HG03558 (cell line): ENCODE data around the gene TMEM54.

Source experiments
- ATAC-seq: cut with Tn5 transposase; IDR thresholded peaks from one replicate; pipeline ENCODE4 v1.9.1; 2021; ENCODE audit warnings: moderate number of reproducible peaks; ENCODE audit not compliant: unreplicated experiment; ENCODE audit errors: extremely low read depth

TMEM54 gene

GRCh38 chr1:32895325-32896215, 5.6 kb downstream of the TMEM54 start:
- no peak for ATAC-seq

GRCh38 chr1:32894681-32895080, 6.5 kb downstream of the TMEM54 start:
- ATAC-seq: no peak

DNA sequence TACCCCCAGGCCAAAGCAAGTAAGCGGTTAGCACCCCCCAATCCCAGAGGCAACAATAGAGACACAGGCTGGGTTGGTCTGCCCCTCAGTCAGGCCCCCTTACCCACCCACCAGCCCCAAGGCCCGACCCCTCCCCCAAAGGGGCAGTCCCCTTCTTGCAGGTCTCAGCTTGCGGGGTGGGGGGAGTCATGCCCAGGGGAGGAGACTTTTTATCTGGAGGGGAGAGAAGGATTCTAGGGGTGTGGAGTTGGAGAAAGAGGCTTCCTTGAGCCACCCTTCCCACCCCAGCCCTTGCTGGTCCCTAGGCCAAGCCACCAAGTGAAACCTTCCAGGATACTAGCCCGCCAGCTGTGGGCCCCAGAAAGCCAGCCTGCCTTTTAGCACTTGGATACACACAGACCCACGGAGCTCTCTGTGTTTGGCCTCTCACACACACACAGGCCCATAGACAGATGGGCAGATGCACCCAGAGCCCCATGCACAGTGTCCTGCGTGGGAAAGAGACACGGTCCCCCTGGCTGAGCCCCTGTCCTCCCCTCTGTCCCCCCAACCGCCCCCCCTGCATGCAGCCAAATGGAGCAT, 7.1 kb downstream of the TMEM54 start:
- no peak for ATAC-seq

DNA sequence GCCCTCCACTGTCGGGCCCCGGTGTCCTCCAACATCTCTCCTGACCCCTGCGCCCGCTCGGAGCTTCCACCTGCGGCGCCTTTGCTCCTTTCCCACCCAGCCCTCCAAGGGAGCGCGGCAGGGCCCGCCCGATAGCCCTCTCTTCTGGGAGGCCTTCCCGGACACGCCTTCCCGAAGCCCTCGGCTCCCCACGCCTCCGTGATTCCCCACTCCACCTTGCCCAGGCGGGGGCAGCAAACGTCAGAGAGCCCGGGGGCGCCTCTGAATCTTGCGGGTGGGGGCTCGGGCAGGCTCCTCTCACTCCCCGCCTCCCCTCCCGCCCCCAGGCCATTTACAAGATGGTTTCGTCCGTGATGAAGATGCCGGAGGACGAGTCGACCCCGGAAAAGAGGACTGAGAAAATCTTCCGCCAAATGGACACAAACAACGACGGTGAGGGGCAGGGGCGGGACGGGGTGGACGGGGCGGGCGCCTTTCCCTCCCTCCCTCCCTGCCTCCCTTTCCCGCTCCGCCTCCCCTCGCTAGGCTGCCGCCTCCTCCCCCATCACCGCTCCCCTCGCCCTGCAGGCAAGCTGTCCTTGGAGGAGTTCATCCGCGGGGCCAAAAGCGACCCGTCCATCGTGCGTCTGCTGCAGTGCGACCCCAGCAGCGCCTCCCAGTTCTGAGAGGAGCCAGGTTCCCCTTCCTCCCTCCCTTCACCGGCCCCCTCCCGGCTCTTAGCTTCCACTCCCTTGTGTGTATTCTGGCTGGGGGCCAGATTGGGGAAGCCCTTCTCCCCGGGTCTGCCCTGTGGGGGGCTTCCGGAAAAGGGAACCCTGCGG, 7.8 kb downstream of the TMEM54 start:
- ATAC-seq: no peak

DNA sequence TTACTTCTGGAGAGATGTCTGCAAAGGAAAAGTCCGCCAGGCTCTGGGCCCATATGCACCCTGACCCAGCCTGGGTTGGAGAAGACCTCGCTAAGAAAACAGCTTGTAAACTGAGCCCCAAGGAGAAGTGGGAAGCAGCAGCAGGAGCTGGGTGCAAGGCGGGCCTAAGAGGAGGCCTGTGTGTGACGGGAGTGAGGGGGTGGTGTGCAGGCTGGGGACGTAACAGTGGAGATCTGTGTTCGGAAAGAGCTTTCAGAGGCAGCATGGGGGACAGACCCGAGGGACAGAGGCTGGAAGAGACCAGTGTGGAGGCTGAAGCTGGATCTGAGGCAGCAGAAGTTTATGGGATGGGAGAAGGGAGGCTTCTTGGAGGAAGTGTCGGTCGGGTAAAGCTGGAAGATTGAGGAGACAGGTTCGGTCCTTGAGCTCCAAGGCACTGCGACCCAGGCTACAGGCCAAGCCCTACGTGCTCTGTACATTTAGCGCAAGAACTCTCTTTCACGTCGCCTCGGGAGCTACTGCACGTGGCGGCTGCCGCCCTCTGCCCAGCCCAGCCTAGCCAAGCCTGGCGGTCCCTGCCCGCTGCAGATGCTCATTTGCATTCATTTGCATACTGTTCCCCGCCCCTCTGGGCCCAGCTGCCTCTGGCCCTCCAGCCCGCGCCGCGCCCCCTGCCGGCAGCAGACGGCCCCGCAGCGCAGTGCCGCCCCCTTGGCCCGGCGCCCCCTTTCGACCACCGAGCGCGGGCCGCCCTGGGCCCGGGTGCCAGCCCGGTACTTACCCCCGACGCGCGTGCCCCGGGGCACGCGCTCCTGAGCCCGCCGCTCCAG, 8.6 kb downstream of the TMEM54 start:
- no peak for ATAC-seq

- ATAC-seq: no peak
Measured at GRCh38 chr1:32891630-32892029, 9.6 kb downstream of the TMEM54 start.

GRCh38 chr1:32891241-32891570, 10.0 kb downstream of the TMEM54 start:
- ATAC-seq: no peak

GRCh38 chr1:32890516-32891240, 10.5 kb downstream of the TMEM54 start:
- ATAC-seq: no peak

GRCh38 chr1:32889731-32890278, 11.4 kb downstream of the TMEM54 start:
- no peak for ATAC-seq

DNA sequence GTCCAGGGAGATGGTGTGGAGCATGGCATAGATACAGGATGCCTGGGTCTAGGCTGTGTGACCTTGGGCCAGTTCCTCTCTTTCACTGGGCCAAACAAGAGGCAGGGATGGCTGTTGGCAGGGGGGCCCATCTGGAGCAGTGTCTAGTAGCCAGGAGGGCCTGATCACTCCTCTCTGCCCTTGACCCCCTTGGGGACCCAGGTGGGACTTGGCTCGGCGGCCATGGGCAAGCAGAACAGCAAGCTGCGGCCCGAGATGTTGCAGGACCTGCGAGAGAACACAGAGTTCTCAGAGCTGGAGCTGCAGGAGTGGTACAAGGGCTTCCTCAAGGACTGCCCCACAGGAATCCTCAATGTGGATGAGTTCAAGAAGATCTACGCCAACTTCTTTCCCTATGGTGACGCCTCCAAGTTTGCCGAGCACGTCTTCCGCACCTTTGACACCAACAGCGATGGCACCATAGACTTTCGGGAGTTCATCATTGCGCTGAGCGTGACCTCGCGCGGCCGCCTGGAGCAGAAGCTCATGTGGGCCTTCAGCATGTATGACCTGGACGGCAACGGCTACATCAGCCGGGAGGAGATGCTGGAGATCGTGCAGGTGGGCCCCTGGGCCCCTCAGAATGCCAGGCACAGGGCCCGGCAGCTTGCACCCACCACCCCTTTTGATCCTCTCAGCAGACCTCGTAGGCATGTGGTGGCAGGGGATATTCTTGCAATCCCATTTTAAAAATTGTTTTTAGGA, 12.3 kb downstream of the TMEM54 start:
- ATAC-seq: no peak

- no peak for ATAC-seq
Measured at GRCh38 chr1:32888134-32888533, 13.1 kb downstream of the TMEM54 start.

- ATAC-seq: no peak
Measured at GRCh38 chr1:32887623-32888022, 13.6 kb downstream of the TMEM54 start.

DNA sequence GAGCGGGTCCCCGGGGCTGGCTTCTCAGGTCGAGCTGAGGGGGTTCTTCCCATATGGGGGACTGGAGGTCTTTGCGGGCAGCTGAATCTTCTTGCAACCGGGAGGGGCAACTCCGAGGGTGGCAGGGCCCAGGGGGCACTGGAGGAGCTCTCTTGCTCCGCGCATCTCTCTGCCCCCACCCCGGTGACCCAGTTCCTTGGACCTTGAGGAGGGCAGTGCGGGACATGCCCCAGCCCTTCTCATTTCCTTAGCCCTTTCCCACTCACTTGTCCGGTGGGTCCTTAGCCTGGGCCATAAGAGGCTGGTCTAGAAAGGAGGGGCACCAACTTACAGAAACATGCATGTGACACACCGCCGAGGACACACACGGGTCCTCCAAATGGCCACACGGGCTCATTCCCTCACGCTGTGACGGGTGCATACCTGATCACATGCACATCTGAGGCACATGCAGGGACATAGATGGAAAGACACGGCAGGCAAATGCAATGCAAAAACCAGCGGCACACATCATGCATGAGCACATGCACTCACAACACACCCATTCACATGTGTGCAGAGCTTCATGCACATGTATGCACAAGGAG, 14.3 kb downstream of the TMEM54 start:
- no peak for ATAC-seq

DNA sequence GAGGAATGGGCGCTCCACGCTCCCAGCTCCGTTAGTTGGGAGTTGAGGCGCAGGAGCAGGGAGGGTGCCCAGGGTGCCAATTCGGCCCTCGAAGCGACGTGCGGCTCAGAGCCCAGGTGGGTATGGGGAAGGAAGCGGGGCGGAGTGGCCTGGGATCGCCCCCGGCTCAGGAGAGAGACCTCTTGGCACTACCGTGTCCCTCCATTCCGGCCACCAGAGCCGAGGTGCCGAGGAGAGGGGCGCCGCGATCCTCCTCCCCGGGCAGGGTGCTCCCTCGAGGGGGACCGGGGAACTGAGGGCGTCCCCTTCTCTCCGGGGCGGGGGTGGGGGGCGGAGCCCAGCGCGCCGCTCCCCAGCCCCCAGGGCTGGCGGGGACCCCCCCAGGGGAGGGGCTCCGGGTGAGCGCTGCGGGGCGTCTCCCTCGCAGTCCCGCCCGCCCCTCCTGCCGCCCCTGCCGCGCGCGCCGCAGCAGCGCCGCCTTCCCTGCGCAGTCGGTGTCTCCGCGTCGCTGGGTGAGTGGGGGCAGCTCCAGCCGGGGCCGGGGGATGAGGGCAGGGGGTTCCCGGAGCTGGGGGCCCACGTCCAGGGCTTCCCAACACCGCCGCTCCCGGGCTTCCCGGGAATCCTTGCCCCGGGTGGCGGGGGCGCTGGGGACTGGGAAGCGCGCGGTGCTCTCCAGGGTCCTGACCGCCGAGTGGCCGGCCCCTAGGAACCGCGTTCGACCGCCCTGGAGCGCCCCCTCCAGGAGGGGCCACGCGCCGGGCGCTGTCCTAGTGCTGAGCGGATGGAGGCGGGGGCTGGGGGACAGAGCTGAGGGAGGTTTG, 15.0 kb downstream of the TMEM54 start, which contains the start of gene HPCA:
Gene HPCA, plus strand, starts transcription at position 488 of the 824 bp plus-strand sequence. CDS start 2,408 bp downstream, outside the sequence.
- ATAC-seq: no peak

- no peak for ATAC-seq
Measured at GRCh38 chr1:32885676-32886003, 15.5 kb downstream of the TMEM54 start.

- no peak for ATAC-seq
Measured at GRCh38 chr1:32884726-32885125, 16.5 kb downstream of the TMEM54 start.

DNA sequence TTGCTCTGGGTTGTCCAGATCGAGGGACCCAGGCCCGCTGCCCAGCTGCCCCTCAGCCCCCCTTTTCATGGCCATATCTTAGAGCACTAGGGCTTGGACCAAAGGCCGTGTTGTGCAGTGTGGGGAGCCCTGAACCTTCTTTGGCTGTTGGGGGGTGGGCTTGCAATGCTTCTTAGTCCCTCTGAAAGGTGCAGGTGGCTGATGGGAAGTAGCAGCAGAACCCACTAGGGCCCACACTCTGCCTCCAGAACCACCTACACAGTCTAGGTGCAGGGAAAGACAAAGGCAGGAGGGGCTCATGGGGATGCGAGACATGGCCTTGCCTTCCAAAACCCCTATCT, 17.2 kb downstream of the TMEM54 start:
- no peak for ATAC-seq
